Type B pancreatic cell (in vitro differentiated cells): ENCODE data around the gene TOR1AIP2. TPM values are rescaled to one million over a fixed set of nuclear protein-coding genes. Genes with fewer than 3 reads are reported as not detected.

ENCODE experiments used
- DNase-seq: peaks from one replicate; pipeline ENCODE4 v3.0.0; 2021; ENCODE audit warnings: mixed read lengths; ENCODE audit not compliant: unreplicated experiment; ENCODE audit errors: extremely low spot score
- H3K27ac Mint-ChIP-seq: 2 replicates; pipeline ENCODE4 v1.8.0; 2021; ENCODE audit warnings: mild to moderate bottlenecking, mixed read lengths
- H3K27me3 Mint-ChIP-seq: 2 replicates; pipeline ENCODE4 v1.8.0; 2021; ENCODE audit warnings: mixed read lengths
- H3K36me3 Mint-ChIP-seq: 2 replicates; pipeline ENCODE4 v1.8.0; 2021; ENCODE audit warnings: mixed read lengths
- H3K4me1 Mint-ChIP-seq: one replicate; pipeline ENCODE4 v1.8.0; 2021; ENCODE audit warnings: mixed read lengths; ENCODE audit not compliant: unreplicated experiment
- H3K4me3 Mint-ChIP-seq: 2 replicates; pipeline ENCODE4 v1.8.0; 2021; ENCODE audit warnings: mild to moderate bottlenecking, mixed read lengths
- H3K9me3 Mint-ChIP-seq: 2 replicates; pipeline ENCODE4 v1.8.0; 2021; ENCODE audit warnings: mixed read lengths
- total RNA-seq: library from RNA; stranded (reverse); gene quantifications from 2 replicates; pipeline ENCODE4 v1.2.1, GENCODE V29; 2021; ENCODE audit warnings: low replicate concordance
- TF ChIP-seq, protein P1 (sequence below): fragments of 200-600 bp; sonication (generic); conservative IDR thresholded peaks from 2 replicates; pipeline ENCODE4 v1.5.0; 2021; ENCODE audit warnings: antibody characterized with exemption, mild to moderate bottlenecking

TOR1AIP2 gene
- total RNA-seq, 1 donor from 2014 or later, result 90.6 TPM

DNA sequence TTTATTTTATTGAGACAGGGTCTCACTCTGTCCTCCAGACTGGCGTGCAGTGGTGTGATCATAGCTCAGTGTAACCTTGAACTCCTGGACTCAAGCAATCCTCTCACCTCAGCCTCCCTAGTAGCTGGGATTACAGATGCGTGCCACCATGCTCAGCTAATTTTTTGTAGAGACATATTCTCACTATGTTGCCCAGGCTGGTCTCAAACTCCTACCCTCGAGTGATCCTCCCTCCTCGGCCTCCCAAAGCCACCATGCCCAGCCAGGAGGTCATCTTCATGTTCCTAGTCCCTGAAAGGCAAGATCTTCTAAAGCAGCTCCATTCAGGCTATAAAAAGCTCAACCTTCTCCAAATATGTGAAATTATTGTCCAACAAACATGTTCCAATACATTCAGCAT, 53.9 kb downstream of the TOR1AIP2 start:
- Mint-ChIP-seq H3K4me3 (no peak overlapping the region), H3K9me3 (no peaks in the 10 kb centered on the region), H3K36me3 (no peaks in the 10 kb centered on the region), H3K27ac (no peak overlapping the region), H3K27me3 (no peaks in the 10 kb centered on the region), H3K4me1 (peaks cover 8% of the 10 kb centered on the region)
- TF ChIP-seq, protein P1, sequence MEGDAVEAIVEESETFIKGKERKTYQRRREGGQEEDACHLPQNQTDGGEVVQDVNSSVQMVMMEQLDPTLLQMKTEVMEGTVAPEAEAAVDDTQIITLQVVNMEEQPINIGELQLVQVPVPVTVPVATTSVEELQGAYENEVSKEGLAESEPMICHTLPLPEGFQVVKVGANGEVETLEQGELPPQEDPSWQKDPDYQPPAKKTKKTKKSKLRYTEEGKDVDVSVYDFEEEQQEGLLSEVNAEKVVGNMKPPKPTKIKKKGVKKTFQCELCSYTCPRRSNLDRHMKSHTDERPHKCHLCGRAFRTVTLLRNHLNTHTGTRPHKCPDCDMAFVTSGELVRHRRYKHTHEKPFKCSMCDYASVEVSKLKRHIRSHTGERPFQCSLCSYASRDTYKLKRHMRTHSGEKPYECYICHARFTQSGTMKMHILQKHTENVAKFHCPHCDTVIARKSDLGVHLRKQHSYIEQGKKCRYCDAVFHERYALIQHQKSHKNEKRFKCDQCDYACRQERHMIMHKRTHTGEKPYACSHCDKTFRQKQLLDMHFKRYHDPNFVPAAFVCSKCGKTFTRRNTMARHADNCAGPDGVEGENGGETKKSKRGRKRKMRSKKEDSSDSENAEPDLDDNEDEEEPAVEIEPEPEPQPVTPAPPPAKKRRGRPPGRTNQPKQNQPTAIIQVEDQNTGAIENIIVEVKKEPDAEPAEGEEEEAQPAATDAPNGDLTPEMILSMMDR, result no peak
- DNase-seq, result no peak

DNA sequence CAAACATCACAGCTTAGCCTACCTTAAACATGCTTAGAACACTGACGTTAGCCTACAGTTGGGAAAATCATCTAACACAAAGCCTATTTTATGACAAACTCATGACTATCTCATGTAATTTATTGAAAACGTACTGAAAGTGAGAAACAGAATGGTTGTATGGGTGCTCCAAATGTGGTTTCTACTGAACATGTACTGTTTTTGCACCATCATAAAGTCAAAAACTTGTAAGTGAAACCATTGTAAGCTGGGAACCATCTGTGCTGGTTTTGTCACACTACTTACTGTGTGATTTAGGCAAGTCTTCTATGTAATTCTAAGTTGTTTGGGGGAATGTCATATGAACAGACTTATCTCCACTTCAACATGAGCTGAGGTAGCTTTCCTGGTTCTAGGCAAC, 55.5 kb downstream of the TOR1AIP2 start:
- TF ChIP-seq, protein P1, result no peak
- Mint-ChIP-seq H3K27me3 (no peaks in the 10 kb centered on the region), H3K4me3 (no peak overlapping the region), H3K4me1 (peaks cover 6% of the 10 kb centered on the region), H3K36me3 (no peaks in the 10 kb centered on the region), H3K9me3 (no peaks in the 10 kb centered on the region), H3K27ac (no peak overlapping the region)
- no peak for DNase-seq

DNA sequence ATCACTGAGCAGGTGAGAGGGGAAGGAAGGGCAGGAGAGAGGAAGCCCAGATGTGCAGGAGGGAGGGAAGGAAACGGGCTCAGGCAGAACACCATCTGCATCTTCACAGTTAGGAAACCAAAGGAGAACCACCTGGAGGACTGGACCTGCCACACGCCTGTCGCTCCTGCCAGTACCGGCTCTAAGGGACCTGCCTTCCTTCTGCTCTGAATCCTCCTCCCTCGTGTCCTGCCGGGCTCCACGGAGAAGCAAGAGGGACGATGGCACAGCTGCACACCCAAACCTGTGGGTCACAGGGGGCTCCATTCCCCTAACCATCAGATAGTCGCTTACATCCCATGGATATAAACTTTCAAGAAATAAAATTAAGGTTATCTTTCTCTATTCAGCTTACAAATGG, 56.1 kb downstream of the TOR1AIP2 start:
- H3K27me3 Mint-ChIP-seq, result no peaks in the 10 kb centered on the region
- no peak overlapping the region for H3K27ac Mint-ChIP-seq
- no peaks in the 10 kb centered on the region for H3K9me3 Mint-ChIP-seq
- no peak for DNase-seq
- peaks cover under 1% of the 10 kb centered on the region for H3K4me1 Mint-ChIP-seq
- no peaks in the 10 kb centered on the region for H3K36me3 Mint-ChIP-seq
- H3K4me3 Mint-ChIP-seq, result no peak overlapping the region
- TF ChIP-seq, protein P1, result no peak

DNA sequence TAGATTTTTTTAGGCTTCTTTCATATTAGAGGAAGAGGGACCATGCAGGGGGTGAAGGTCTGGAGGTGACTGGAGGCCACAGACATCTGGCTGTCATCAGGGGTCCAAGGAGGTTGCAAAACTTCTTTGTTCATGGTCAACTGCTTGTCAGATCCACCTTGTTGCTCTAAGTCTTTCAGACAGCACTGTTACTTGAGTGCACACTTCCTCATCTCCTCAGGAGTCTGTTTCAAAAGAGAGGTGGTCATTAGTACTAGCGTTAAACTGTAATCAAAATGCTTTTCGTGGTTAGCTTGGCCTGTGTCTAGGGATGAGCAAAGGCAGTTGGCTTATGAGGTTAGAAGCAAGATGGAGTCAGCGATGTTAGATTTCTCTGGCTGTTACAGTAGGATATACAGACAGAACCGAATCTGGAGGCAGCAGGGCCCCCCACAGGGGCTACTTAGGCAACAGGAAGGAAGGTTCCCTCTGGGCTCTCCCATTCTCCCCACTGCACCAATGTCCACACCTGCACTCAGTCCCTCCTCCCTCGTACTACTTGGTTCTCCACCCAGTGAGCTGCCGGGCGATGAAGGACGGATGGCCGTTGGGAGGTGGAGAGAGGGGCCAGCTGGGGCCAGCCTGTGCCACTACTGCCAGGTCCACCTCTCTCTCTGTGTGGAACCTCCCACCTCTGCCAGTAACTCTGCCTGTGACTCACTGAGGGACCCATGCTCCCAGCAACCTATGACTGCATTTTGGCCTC, 57.2 kb downstream of the TOR1AIP2 start:
- TF ChIP-seq, protein P1, result no peak
- Mint-ChIP-seq H3K27me3 (peaks cover 7% of the 10 kb centered on the region), H3K9me3 (no peaks in the 10 kb centered on the region), H3K4me3 (no peak overlapping the region), H3K4me1 (peaks cover 10% of the 10 kb centered on the region), H3K36me3 (no peaks in the 10 kb centered on the region), H3K27ac (no peak overlapping the region)
- no peak for DNase-seq

DNA sequence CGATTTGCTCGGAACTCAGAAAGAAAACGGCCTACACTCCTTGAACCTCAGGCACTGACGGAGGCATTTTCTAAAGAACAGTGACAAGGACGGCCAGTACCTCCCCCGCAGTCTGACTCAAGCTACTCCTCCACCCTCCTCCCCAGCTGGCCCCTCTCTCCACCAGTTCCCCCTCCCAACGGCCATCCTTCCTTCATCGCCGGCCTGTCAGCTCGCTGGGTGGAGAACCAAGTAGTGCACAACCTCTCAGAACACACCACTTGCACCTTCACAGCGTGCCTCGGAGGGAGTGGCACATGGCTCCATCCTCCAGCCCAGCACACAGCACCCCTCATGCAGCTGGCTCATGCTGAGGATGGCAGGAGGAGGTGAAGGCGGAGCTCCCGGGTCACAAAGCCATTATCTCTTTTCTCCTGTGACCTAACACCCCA, 58.8 kb downstream of the TOR1AIP2 start:
- Mint-ChIP-seq H3K9me3 (no peaks in the 10 kb centered on the region), H3K27me3 (peaks cover 7% of the 10 kb centered on the region), H3K4me3 (no peak overlapping the region), H3K4me1 (peaks cover 19% of the 10 kb centered on the region), H3K36me3 (no peaks in the 10 kb centered on the region), H3K27ac (no peak overlapping the region)
- TF ChIP-seq, protein P1, result no peak
- no peak for DNase-seq
